Activated naive CD8-positive, alpha-beta T cell treated with anti-CD3 and anti-CD28 coated beads, Interleukin-2, amount 10 ng/mL, durations not matched to agents 7 days and 5 days (primary cell): ENCODE results near the gene DHRS9. TPM values are rescaled to one million over a fixed set of nuclear protein-coding genes. Genes with fewer than 3 reads are reported as not detected.

Experiments used
- ATAC-seq: fragments of 150-1000 bp; cut with Tn5 transposase; one replicate; pipeline ENCODE4 v1.10.0; 2021; ENCODE audit warnings: low read depth, moderate library complexity
- POLR2A ChIA-PET: fragments of 350-600 bp; sonication (Branson Sonifier 250); formaldehyde crosslinking; loops from one replicate; lab custom pipeline; 2021; ENCODE audit warnings: antibody characterized with exemption; lab: Charles Lee
- DNase-seq: peaks from one replicate; pipeline ENCODE4 v3.0.0; 2021
- H3K27ac Mint-ChIP-seq: one replicate; pipeline ENCODE4 v1.8.0; 2022; ENCODE audit warnings: mild to moderate bottlenecking, mixed read lengths
- H3K27me3 Mint-ChIP-seq: one replicate; pipeline ENCODE4 v1.8.0; 2022; ENCODE audit warnings: mild to moderate bottlenecking, moderate library complexity, mixed read lengths
- H3K36me3 Mint-ChIP-seq: one replicate; pipeline ENCODE4 v1.8.0; 2021; ENCODE audit warnings: mild to moderate bottlenecking, mixed read lengths
- H3K4me1 Mint-ChIP-seq: one replicate; pipeline ENCODE4 v1.8.0; 2021; ENCODE audit warnings: mixed read lengths
- H3K4me3 Mint-ChIP-seq: one replicate; pipeline ENCODE4 v1.8.0; 2022; ENCODE audit warnings: mild to moderate bottlenecking, moderate library complexity, mixed read lengths
- H3K9me3 Mint-ChIP-seq: one replicate; pipeline ENCODE4 v1.8.0; 2021; ENCODE audit warnings: mixed read lengths
- total RNA-seq, 2 experiments: library from RNA; stranded (reverse); gene quantifications; one replicate each; pipeline ENCODE4 v1.2.3, GENCODE V29; 2021

The DHRS9 gene
- total RNA-seq, 2 experiments from 2014 or later, result 0.34 to 0.36 TPM

GRCh38 chr2:169073211-169073962 lies 4.0 kb downstream of the DHRS9 start:
- Mint-ChIP-seq H3K27ac (no peak overlapping the region), H3K36me3 (peaks cover 3% of the 10 kb centered on the region), H3K27me3 (peaks cover 9% of the 10 kb centered on the region), H3K4me1 (peaks cover 9% of the 10 kb centered on the region), H3K9me3 (peaks cover 4% of the 10 kb centered on the region), H3K4me3 (no peak overlapping the region)
- no peak for ATAC-seq
- DNase-seq, result no peak
- POLR2A ChIA-PET, result no interaction called here

GRCh38 chr2:169073963-169074751 lies 4.8 kb downstream of the DHRS9 start:
- DNase-seq, result no peak
- peaks cover 9% of the 10 kb centered on the region for H3K4me1 Mint-ChIP-seq
- no peak overlapping the region for H3K4me3 Mint-ChIP-seq

GRCh38 chr2:169077674-169078240 lies 8.4 kb downstream of the DHRS9 start:
- Mint-ChIP-seq H3K27ac (no peak overlapping the region), H3K36me3 (peaks cover 3% of the 10 kb centered on the region), H3K9me3 (peaks cover 4% of the 10 kb centered on the region), H3K4me1 (peaks cover 3% of the 10 kb centered on the region), H3K27me3 (peaks cover 4% of the 10 kb centered on the region), H3K4me3 (no peak overlapping the region)
- POLR2A ChIA-PET, result no interaction called here
- DNase-seq (no peak), ATAC-seq (no peak)

More at GRCh38 chr2:169073963-169074751, 4.8 kb downstream of the DHRS9 start:
- Mint-ChIP-seq H3K36me3 (peaks cover 3% of the 10 kb centered on the region), H3K27ac (no peak overlapping the region), H3K27me3 (peaks cover 7% of the 10 kb centered on the region), H3K9me3 (peaks cover 4% of the 10 kb centered on the region)
- POLR2A ChIA-PET, result no interaction called here
- ATAC-seq, result no peak

- no peak for ATAC-seq
- no peaks in the 10 kb centered on the region for H3K36me3 Mint-ChIP-seq
- POLR2A ChIA-PET, result no interaction called here
- no peak overlapping the region for H3K27ac Mint-ChIP-seq
- DNase-seq, result no peak
- H3K27me3 Mint-ChIP-seq, result peaks cover 12% of the 10 kb centered on the region
- no peak overlapping the region for H3K4me3 Mint-ChIP-seq
- H3K9me3 Mint-ChIP-seq, result no peaks in the 10 kb centered on the region
- no peaks in the 10 kb centered on the region for H3K4me1 Mint-ChIP-seq
Observed at GRCh38 chr2:169080250-169081069, 11.1 kb downstream of the DHRS9 start.

GRCh38 chr2:169081551-169081950 lies 12.2 kb downstream of the DHRS9 start:
- Mint-ChIP-seq H3K36me3 (peaks cover 4% of the 10 kb centered on the region), H3K27ac (no peak overlapping the region), H3K4me3 (no peak overlapping the region), H3K27me3 (peaks cover 21% of the 10 kb centered on the region), H3K4me1 (no peaks in the 10 kb centered on the region), H3K9me3 (peaks cover 3% of the 10 kb centered on the region)
- DNase-seq (no peak), ATAC-seq (no peak)
- POLR2A ChIA-PET, result no interaction called here

GRCh38 chr2:169082995-169083394 lies 13.6 kb downstream of the DHRS9 start:
- ATAC-seq (no peak), DNase-seq (no peak)
- Mint-ChIP-seq H3K27ac (no peak overlapping the region), H3K9me3 (peaks cover 3% of the 10 kb centered on the region), H3K36me3 (peaks cover 4% of the 10 kb centered on the region), H3K4me3 (no peak overlapping the region), H3K27me3 (peaks cover 21% of the 10 kb centered on the region), H3K4me1 (no peaks in the 10 kb centered on the region)
- POLR2A ChIA-PET, result no interaction called here

- POLR2A ChIA-PET, result no interaction called here
- ATAC-seq (no peak), DNase-seq (no peak)
- Mint-ChIP-seq H3K27ac (no peak overlapping the region), H3K4me1 (no peaks in the 10 kb centered on the region), H3K27me3 (peaks cover 34% of the 10 kb centered on the region), H3K9me3 (peaks cover 3% of the 10 kb centered on the region), H3K36me3 (peaks cover 4% of the 10 kb centered on the region), H3K4me3 (no peak overlapping the region)
Observed at GRCh38 chr2:169086893-169087467, 17.6 kb downstream of the DHRS9 start.

- DNase-seq, result no peak
- Mint-ChIP-seq H3K4me1 (no peaks in the 10 kb centered on the region), H3K27ac (no peak overlapping the region), H3K4me3 (no peak overlapping the region), H3K9me3 (peaks cover 3% of the 10 kb centered on the region), H3K36me3 (peaks cover 4% of the 10 kb centered on the region), H3K27me3 (peaks cover 36% of the 10 kb centered on the region)
- no peak for ATAC-seq
- POLR2A ChIA-PET, result no interaction called here
Observed at GRCh38 chr2:169087757-169088379, 18.5 kb downstream of the DHRS9 start.

- no peak for ATAC-seq
- POLR2A ChIA-PET, result no interaction called here
Observed at GRCh38 chr2:169089182-169089581, 19.8 kb downstream of the DHRS9 start.

GRCh38 chr2:169090133-169090820 lies 20.9 kb downstream of the DHRS9 start:
- ATAC-seq (no peak), DNase-seq (no peak)
- no peak overlapping the region for H3K27ac Mint-ChIP-seq
- H3K27me3 Mint-ChIP-seq, result peaks cover 29% of the 10 kb centered on the region
- POLR2A ChIA-PET, result no interaction called here
- peaks cover 3% of the 10 kb centered on the region for H3K9me3 Mint-ChIP-seq
- no peak overlapping the region for H3K4me3 Mint-ChIP-seq
- peaks cover 5% of the 10 kb centered on the region for H3K4me1 Mint-ChIP-seq
- H3K36me3 Mint-ChIP-seq, result peaks cover 4% of the 10 kb centered on the region

More at GRCh38 chr2:169089182-169089581, 19.8 kb downstream of the DHRS9 start:
- H3K36me3 Mint-ChIP-seq, result peaks cover 4% of the 10 kb centered on the region
- H3K27me3 Mint-ChIP-seq, result peaks cover 32% of the 10 kb centered on the region
- no peak for DNase-seq
- H3K4me3 Mint-ChIP-seq, result no peak overlapping the region
- H3K9me3 Mint-ChIP-seq, result peaks cover 3% of the 10 kb centered on the region
- H3K27ac Mint-ChIP-seq, result no peak overlapping the region
- no peaks in the 10 kb centered on the region for H3K4me1 Mint-ChIP-seq

GRCh38 chr2:169091256-169091655 lies 21.9 kb downstream of the DHRS9 start:
- no peak for DNase-seq
- POLR2A ChIA-PET, result no interaction called here
- peaks cover 20% of the 10 kb centered on the region for H3K27me3 Mint-ChIP-seq

More at GRCh38 chr2:169091256-169091655, 21.9 kb downstream of the DHRS9 start:
- Mint-ChIP-seq H3K9me3 (no peaks in the 10 kb centered on the region), H3K36me3 (peaks cover 3% of the 10 kb centered on the region), H3K27ac (no peak overlapping the region), H3K4me1 (peaks cover 15% of the 10 kb centered on the region), H3K4me3 (no peak overlapping the region)
- ATAC-seq, result no peak
